CD8-positive, alpha-beta memory T cell (primary cell): ENCODE measurements around the gene CKAP2L. TPM values are rescaled to one million over a fixed set of nuclear protein-coding genes. Genes with fewer than 3 reads are reported as not detected.
"Not testable (repeated sequence)": the region's sequence is repeated elsewhere in the genome, so short reads cannot be mapped to it uniquely, and the experiment has no call there.

Source experiments
- CTCF ChIA-PET: fragments of 350-600 bp; sonication (Branson Sonifier 250); formaldehyde crosslinking; loops from one replicate; lab custom pipeline; 2021; ENCODE audit warnings: antibody characterized with exemption; lab: Charles Lee
- POLR2A ChIA-PET: fragments of 350-600 bp; sonication (Branson Sonifier 250); formaldehyde crosslinking; loops from one replicate; lab custom pipeline; 2021; ENCODE audit warnings: antibody characterized with exemption; lab: Charles Lee
- DNase-seq, 5 donors: peaks; one replicate each; pipeline versions ENCODE4 v3.0.0 to v3.0.0-alpha.2; 2020 to 2022; ENCODE audit warnings: mixed read lengths in 1 of 5
- H3K27ac ChIP-seq: one replicate; pipeline ENCODE4 v1.7.0; 2013; ENCODE audit warnings: low read depth, mild to moderate bottlenecking, low read length, moderate library complexity
- H3K27me3 ChIP-seq: 2 replicates; pipeline ENCODE4 v1.7.0; 2013; ENCODE audit warnings: low read length, mild to moderate bottlenecking; ENCODE audit not compliant: insufficient read depth, poor library complexity, severe bottlenecking
- H3K36me3 ChIP-seq: 2 replicates; pipeline ENCODE4 v1.7.0; 2013; ENCODE audit warnings: mild to moderate bottlenecking, low read length, moderate library complexity; ENCODE audit not compliant: insufficient read depth
- H3K4me1 ChIP-seq: 2 replicates; pipeline ENCODE4 v1.7.0; 2013; ENCODE audit warnings: mild to moderate bottlenecking, low read length, moderate library complexity; ENCODE audit not compliant: insufficient read depth
- H3K4me3 ChIP-seq: 2 replicates; pipeline ENCODE4 v1.7.0; 2013; ENCODE audit warnings: mild to moderate bottlenecking, low read length
- H3K9me3 ChIP-seq: 2 replicates; pipeline ENCODE4 v1.7.0; 2013; ENCODE audit warnings: mild to moderate bottlenecking, low read length
- H3K27ac Mint-ChIP-seq, 8 donors: one replicate each; pipeline ENCODE4 v1.8.0; 2020 to 2021; ENCODE audit warnings: mixed read lengths in 8 of 8, mild to moderate bottlenecking in 6 of 8, inconsistent platforms in 3 of 8, moderate library complexity in 3 of 8
- H3K27me3 Mint-ChIP-seq, 2 donors: one replicate each; pipeline ENCODE4 v1.8.0; 2020 to 2021; ENCODE audit warnings: mixed read lengths in 2 of 2, mild to moderate bottlenecking in 1 of 2, moderate library complexity in 1 of 2
- H3K36me3 Mint-ChIP-seq, 3 donors: one replicate each; pipeline ENCODE4 v1.8.0; 2020 to 2021; ENCODE audit warnings: mixed read lengths in 3 of 3, inconsistent platforms in 1 of 3, mild to moderate bottlenecking in 1 of 3
- H3K4me1 Mint-ChIP-seq, 3 donors: one replicate each; pipeline ENCODE4 v1.8.0; 2020 to 2021; ENCODE audit warnings: mixed read lengths in 3 of 3, inconsistent platforms in 1 of 3, mild to moderate bottlenecking in 1 of 3
- H3K4me3 Mint-ChIP-seq, 7 donors: one replicate each; pipeline ENCODE4 v1.8.0; 2020 to 2021; ENCODE audit warnings: mixed read lengths in 7 of 7, mild to moderate bottlenecking in 6 of 7, moderate library complexity in 4 of 7, inconsistent platforms in 2 of 7
- H3K9me3 Mint-ChIP-seq, 5 donors: one replicate each; pipeline ENCODE4 v1.8.0; 2020 to 2022; ENCODE audit warnings: mixed read lengths in 5 of 5, mild to moderate bottlenecking in 3 of 5, moderate library complexity in 2 of 5, inconsistent platforms in 1 of 5
- polyA plus RNA-seq: library from polyadenylated mRNA; unstranded; fragments of 300-500 nt; fragmentation: Illumina TruSeq; gene quantifications from one replicate; pipeline ENCODE4 v1.2.3, GENCODE V29; 2021
- total RNA-seq, 2 experiments: library from RNA; stranded (reverse); gene quantifications; one replicate each; pipeline ENCODE4 v1.2.3, GENCODE V29; 2021

CKAP2L gene
- total and polyA plus RNA-seq, 3 experiments from 2014 or later: 19.1 to 19.6 TPM; not detected in 1

- Histone ChIP-seq H3K27ac (no peak overlapping the region), H3K9me3 (no peaks in the 10 kb centered on the region), H3K4me3 (no peak overlapping the region), H3K27me3 (no peaks in the 10 kb centered on the region), H3K4me1 (peaks cover 5% of the 10 kb centered on the region), H3K36me3 (no peaks in the 10 kb centered on the region)
- POLR2A ChIA-PET: interaction anchor here (0.6 kb wide), 1 partner anchor 126 kb away, joined by 4 read pairs; no protein-coding TSS in a partner anchor
- DNase-seq: no peak
- Mint-ChIP-seq H3K9me3 (peaks cover 0 to 2% (median 0%) of the 10 kb centered on the region in 5 donors), H3K4me1 (peaks cover 4 to 8% (median 5%) of the 10 kb centered on the region in 3 donors), H3K27ac (peak overlapping the region in 1 of 8 donors; percentile 79), H3K4me3 (no peak overlapping the region), H3K27me3 (peaks cover 4 to 8% of the 10 kb centered on the region in 2 donors), H3K36me3 (no peaks in the 10 kb centered on the region)
- CTCF ChIA-PET: interaction anchor here (8.7 kb wide), 1 partner anchor 124 kb away, joined by 92 read pairs; no protein-coding TSS in a partner anchor
Observed at GRCh38 chr2:112722816-112723546, 41.4 kb downstream of the CKAP2L start.

GRCh38 chr2:112721819-112722522 is 42.4 kb downstream of the CKAP2L start:
- no peaks in the 10 kb centered on the region for H3K27me3 ChIP-seq
- H3K9me3 ChIP-seq: no peaks in the 10 kb centered on the region
- no peak overlapping the region for H3K27ac Mint-ChIP-seq
- H3K4me3 Mint-ChIP-seq: no peak overlapping the region
- no peak overlapping the region for H3K27ac ChIP-seq
- peaks cover 4 to 6% of the 10 kb centered on the region in 2 donors for H3K27me3 Mint-ChIP-seq
- ChIA-PET CTCF (no interaction called here), POLR2A (no interaction called here)
- H3K36me3 Mint-ChIP-seq: no peaks in the 10 kb centered on the region
- no peaks in the 10 kb centered on the region for H3K36me3 ChIP-seq
- peaks cover 0 to 2% (median 0%) of the 10 kb centered on the region in 5 donors for H3K9me3 Mint-ChIP-seq
- H3K4me1 Mint-ChIP-seq: peaks cover 4 to 8% (median 5%) of the 10 kb centered on the region in 3 donors
- H3K4me1 ChIP-seq: peaks cover 5% of the 10 kb centered on the region
- H3K4me3 ChIP-seq: no peak overlapping the region
- DNase-seq: no peak

GRCh38 chr2:112720785-112721184 is 43.6 kb downstream of the CKAP2L start, which contains the start of gene NT5DC4:
Gene NT5DC4 (plus strand): TSS chr2:112721020. CDS start chr2:112721080, 60 bp downstream.
- Histone ChIP-seq H3K4me1 (no peaks in the 10 kb centered on the region), H3K27ac (no peak within 1 kb of the TSS), H3K27me3 (no peaks in the 10 kb centered on the region), H3K9me3 (no peaks in the 10 kb centered on the region), H3K36me3 (no peaks in the 10 kb centered on the region), H3K4me3 (no peak within 1 kb of the TSS)
- CTCF ChIA-PET: interaction anchor here (1.0 kb wide), 1 partner anchor 29 kb away, joined by 3 read pairs; no protein-coding TSS in a partner anchor
- H3K27me3 Mint-ChIP-seq: peaks cover 3 to 4% of the 10 kb centered on the region in 2 donors
- DNase-seq: no peak
- H3K9me3 Mint-ChIP-seq: peaks cover 0 to 2% (median 0%) of the 10 kb centered on the region in 5 donors
- POLR2A ChIA-PET: no interaction called here
- H3K4me3 Mint-ChIP-seq: no peak within 1 kb of the TSS
- H3K36me3 Mint-ChIP-seq: no peaks in the 10 kb centered on the region
- H3K27ac Mint-ChIP-seq: peak within 1 kb of the TSS in 1 of 8 donors; percentile 26
- peaks cover 0 to 3% (median 0%) of the 10 kb centered on the region in 3 donors for H3K4me1 Mint-ChIP-seq

GRCh38 chr2:112718863-112719370 is 45.5 kb downstream of the CKAP2L start:
- Histone ChIP-seq H3K4me1 (no peaks in the 10 kb centered on the region), H3K27me3 (no peaks in the 10 kb centered on the region), H3K36me3 (no peaks in the 10 kb centered on the region), H3K27ac (no peak overlapping the region), H3K9me3 (no peaks in the 10 kb centered on the region), H3K4me3 (no peak overlapping the region)
- ChIA-PET CTCF (interaction anchor here (1.0 kb wide), 1 partner anchor 9 kb away, joined by 3 read pairs; no protein-coding TSS in a partner anchor), POLR2A (interaction anchor here (0.9 kb wide), 1 partner anchor 13 kb away, joined by 11 read pairs; no protein-coding TSS in a partner anchor)
- Mint-ChIP-seq H3K4me3 (no peak overlapping the region), H3K27me3 (peaks cover 1 to 4% of the 10 kb centered on the region in 2 donors), H3K4me1 (peaks cover 0 to 3% (median 0%) of the 10 kb centered on the region in 3 donors), H3K9me3 (peaks cover 0 to 2% (median 0%) of the 10 kb centered on the region in 5 donors), H3K27ac (no peak overlapping the region), H3K36me3 (no peaks in the 10 kb centered on the region)
- DNase-seq: no peak

- DNase-seq, H3K9me3 Mint-ChIP-seq, H3K27ac ChIP-seq, POLR2A ChIA-PET, H3K9me3 ChIP-seq, H3K27me3 Mint-ChIP-seq, H3K4me1 ChIP-seq, CTCF ChIA-PET, H3K4me3 Mint-ChIP-seq, H3K36me3 ChIP-seq, H3K27ac Mint-ChIP-seq, H3K36me3 Mint-ChIP-seq, H3K4me1 Mint-ChIP-seq, H3K27me3 ChIP-seq, H3K4me3 ChIP-seq: not testable (repeated sequence)
Observed at GRCh38 chr2:112716826-112717352, 47.5 kb downstream of the CKAP2L start.

GRCh38 chr2:112716094-112716493 is 48.3 kb downstream of the CKAP2L start:
- H3K4me1 Mint-ChIP-seq, CTCF ChIA-PET, H3K27ac ChIP-seq: not testable (repeated sequence)

GRCh38 chr2:112714836-112715631 is 49.4 kb downstream of the CKAP2L start:
- no peak overlapping the region for H3K4me3 Mint-ChIP-seq
- H3K36me3 Mint-ChIP-seq: no peaks in the 10 kb centered on the region
- POLR2A ChIA-PET: no interaction called here
- CTCF ChIA-PET: interaction anchor here (0.6 to 1.0 kb wide), 2 partner anchors 12 to 90 kb away, joined by 3 read pairs; no protein-coding TSS in a partner anchor
- peaks cover 0 to 1% of the 10 kb centered on the region in 2 donors for H3K27me3 Mint-ChIP-seq
- H3K27ac Mint-ChIP-seq: no peak overlapping the region
- Histone ChIP-seq H3K9me3 (no peaks in the 10 kb centered on the region), H3K27ac (no peak overlapping the region), H3K27me3 (no peaks in the 10 kb centered on the region), H3K4me1 (no peaks in the 10 kb centered on the region), H3K4me3 (no peak overlapping the region), H3K36me3 (no peaks in the 10 kb centered on the region)
- peaks cover 0 to 2% (median 0%) of the 10 kb centered on the region in 5 donors for H3K9me3 Mint-ChIP-seq
- peaks cover 0 to 4% (median under 1%) of the 10 kb centered on the region in 3 donors for H3K4me1 Mint-ChIP-seq
- DNase-seq: no peak

More at GRCh38 chr2:112716094-112716493, 48.3 kb downstream of the CKAP2L start:
- H3K4me3 ChIP-seq, H3K4me1 ChIP-seq, H3K36me3 Mint-ChIP-seq, H3K27me3 Mint-ChIP-seq, H3K9me3 Mint-ChIP-seq, DNase-seq, H3K4me3 Mint-ChIP-seq, H3K27ac Mint-ChIP-seq, H3K9me3 ChIP-seq, POLR2A ChIA-PET, H3K36me3 ChIP-seq, H3K27me3 ChIP-seq: not testable (repeated sequence)
